Panc1 (cell line): ENCODE results near the gene SIK3. TPM values are rescaled to one million over a fixed set of nuclear protein-coding genes. Genes with fewer than 3 reads are reported as not detected.

Experiments
- ATAC-seq: fragments of 200-7000 bp; cut with Tn5 transposase; 2 replicates; pipeline ENCODE4 v1.9.1; 2020; ENCODE audit warnings: mild to moderate bottlenecking, moderate library complexity
- BruUV-seq: library from RNA; stranded (reverse); fragments of 400-500 nt; replicated peaks from 2 replicates; lab custom pipeline; 2021; lab: Mats Ljungman, UMichigan
- CTCF ChIA-PET: fragments of 300-600 bp; sonication (Branson Sonifier 250); formaldehyde crosslinking; loops from one replicate; lab custom pipeline; 2022; ENCODE audit warnings: antibody characterized with exemption; lab: Charles Lee
- POLR2A ChIA-PET: fragments of 300-600 bp; sonication (Branson Sonifier 250); formaldehyde crosslinking; loops from one replicate; lab custom pipeline; 2022; ENCODE audit warnings: antibody characterized with exemption; lab: Charles Lee
- DNase-seq: peaks from one replicate; pipeline ENCODE4 v3.0.0-alpha.2; 2010; ENCODE audit warnings: low read depth, low spot score
- H3K27ac ChIP-seq: 2 replicates; pipeline ENCODE4 v1.5.1; 2011; ENCODE audit warnings: mild to moderate bottlenecking, low read length, inconsistent platforms
- H3K27me3 ChIP-seq: fragments of 200-500 bp; sonication (Bioruptor generic); 2 replicates; pipeline ENCODE4 v1.6.0; 2014; ENCODE audit warnings: low read length, inconsistent platforms; ENCODE audit not compliant: control insufficient read depth, insufficient read depth
- H3K36me3 ChIP-seq: fragments of 200-500 bp; sonication (Bioruptor generic); 2 replicates; pipeline ENCODE4 v1.5.1; 2014; ENCODE audit warnings: inconsistent platforms, mild to moderate bottlenecking, low read length, moderate library complexity; ENCODE audit not compliant: control insufficient read depth, insufficient read depth
- H3K4me1 ChIP-seq: 2 replicates; pipeline ENCODE4 v1.5.1; 2011; ENCODE audit warnings: inconsistent platforms, mild to moderate bottlenecking, low read length, moderate library complexity; ENCODE audit not compliant: control insufficient read depth, insufficient read depth
- H3K4me3 ChIP-seq, 2 experiments: 2 replicates each; pipeline ENCODE4 v1.5.1; 2011 to 2012; ENCODE audit warnings: low read depth in 2 of 2, low read length in 2 of 2, mild to moderate bottlenecking in 2 of 2, inconsistent platforms in 1 of 2, moderate library complexity in 1 of 2
- H3K9me3 ChIP-seq: fragments of 200-500 bp; sonication (Bioruptor generic); 2 replicates; pipeline ENCODE4 v1.5.1; 2014; ENCODE audit warnings: low read depth, mild to moderate bottlenecking, inconsistent platforms, low read length, moderate library complexity; ENCODE audit not compliant: control insufficient read depth, insufficient read depth
- CTCF ChIP-seq: fragments of 450-650 bp; IDR thresholded peaks from 2 replicates; pipeline ENCODE4 v1.5.1; 2017; ENCODE audit warnings: mild to moderate bottlenecking
- POLR2AphosphoS5 ChIP-seq: IDR thresholded peaks from 2 replicates; pipeline ENCODE4 v1.6.1; 2012; ENCODE audit warnings: mild to moderate bottlenecking, low read depth, low read length, moderate library complexity
- REST ChIP-seq, 2 experiments: IDR thresholded peaks; 2 replicates each; pipeline ENCODE4 v1.6.1; 2011 to 2012; ENCODE audit warnings: low read depth in 2 of 2, control low read depth in 1 of 2, low read length in 1 of 2, mild to moderate bottlenecking in 1 of 2, moderate library complexity in 1 of 2; ENCODE audit not compliant: insufficient read depth in 1 of 2
- SIN3A ChIP-seq: IDR thresholded peaks from 2 replicates; pipeline ENCODE4 v1.6.1; 2012; ENCODE audit warnings: low read depth, mild to moderate bottlenecking, low read length, moderate library complexity, borderline replicate concordance; ENCODE audit not compliant: insufficient read depth
- TCF7L2 ChIP-seq: IDR thresholded peaks from 2 replicates; pipeline ENCODE4 v1.6.1; 2011; ENCODE audit warnings: mild to moderate bottlenecking, low read depth, low read length, inconsistent platforms
- in situ Hi-C: cut with HindIII; loops from 2 replicates; pipeline ENCODE4 v1.10.0; 2016; ENCODE audit warnings: low sequenced_read_pairs, low pct_unique_long_range_greater_than_20kb
- intact Hi-C: fragments of 100-400 bp; cut with micrococcal nuclease; formaldehyde crosslinking; loops from one replicate; pipeline ENCODE4 v1.10.0; 2022; ENCODE audit not compliant: unreplicated experiment
- total RNA-seq: library from RNA; stranded (reverse); gene quantifications from one replicate; pipeline ENCODE4 v1.2.1, GENCODE V29; 2021; ENCODE audit not compliant: unreplicated experiment

The SIK3 gene
- total RNA-seq, 1 experiment from 2014 or later: 39.7 TPM

- H3K4me1 ChIP-seq: peaks cover under 1% of the 10 kb centered on the region; the same call in 1 of the 2 replicates
- intact Hi-C loops (no loop called here), in situ Hi-C loops (no loop called here)
- DNase-seq (no peak), ATAC-seq (no peak)
- no peaks in the 10 kb centered on the region for H3K27me3 ChIP-seq
- TF ChIP-seq CTCF: no peak
- no peak for TF ChIP-seq SIN3A
- TF ChIP-seq POLR2AphosphoS5: no peak
- no peak for TF ChIP-seq TCF7L2
- TF ChIP-seq REST (IDR thresholded peaks at IDR 0.05; ENCODE audit: insufficient read depth in 1 of 2, low read depth in 2 of 2, low read length in 1 of 2): no peak
- H3K4me3 ChIP-seq: no peak overlapping the region
- peaks cover 3% of the 10 kb centered on the region; the same call in 1 of the 2 replicates for H3K36me3 ChIP-seq
- ChIA-PET CTCF (no interaction called here), POLR2A (no interaction called here)
- no peak overlapping the region for H3K27ac ChIP-seq
- no TSS peak for BruUV-seq
- no peaks in the 10 kb centered on the region for H3K9me3 ChIP-seq
Measured at GRCh38 chr11:116857936-116858335, 240.3 kb downstream of the SIK3 start.

GRCh38 chr11:116857316-116857715 is 240.9 kb downstream of the SIK3 start:
- H3K27ac ChIP-seq: no peak overlapping the region
- no peaks in the 10 kb centered on the region for H3K9me3 ChIP-seq
- TF ChIP-seq TCF7L2 (no peak), REST (IDR thresholded peaks at IDR 0.05; ENCODE audit: insufficient read depth in 1 of 2, low read depth in 2 of 2, low read length in 1 of 2) (no peak), CTCF (no peak), SIN3A (no peak), POLR2AphosphoS5 (no peak)
- in situ Hi-C loops: no loop called here
- H3K4me3 ChIP-seq: no peak overlapping the region
- BruUV-seq: TSS peak; percentile 34
- intact Hi-C loops: no loop called here
- POLR2A ChIA-PET: interaction anchor here (1.0 kb wide), 1 partner anchor 58 kb away, joined by 3 read pairs; no protein-coding TSS in a partner anchor
- no peaks in the 10 kb centered on the region for H3K27me3 ChIP-seq
- ATAC-seq: no peak
- no peak for DNase-seq
- peaks cover 7% of the 10 kb centered on the region; the same call in 1 of the 2 replicates for H3K4me1 ChIP-seq
- CTCF ChIA-PET: no interaction called here
- peaks cover 3% of the 10 kb centered on the region; the same call in 1 of the 2 replicates for H3K36me3 ChIP-seq
